ENCODE data around the gene GSDMA.
"Not testable (repeated sequence)": the region's sequence is repeated elsewhere in the genome, so short reads cannot be mapped to it uniquely, and the experiment has no call there.

The GSDMA gene

GRCh38 chr17:39929646-39930407 is 33.0 kb upstream of the GSDMA start:
- no peak for DNase-seq

- no peak for DNase-seq
Observed at GRCh38 chr17:39933912-39934311, 28.9 kb upstream of the GSDMA start.

GRCh38 chr17:39934324-39934723 is 28.5 kb upstream of the GSDMA start:
- no peak for DNase-seq

GRCh38 chr17:39935909-39936308 is 26.9 kb upstream of the GSDMA start:
- no peak for DNase-seq

GRCh38 chr17:39937447-39937846 is 25.4 kb upstream of the GSDMA start:
- no peak for DNase-seq

- DNase-seq, result no peak
Observed at GRCh38 chr17:39938140-39938869, 24.5 kb upstream of the GSDMA start.

- DNase-seq, result no peak
Observed at GRCh38 chr17:39939106-39939505, 23.7 kb upstream of the GSDMA start.

GRCh38 chr17:39939588-39940419 is 23.0 kb upstream of the GSDMA start:
- peak in 1 of 5 donors; percentile 75 for DNase-seq

GRCh38 chr17:39943702-39944392 is 19.0 kb upstream of the GSDMA start:
- no peak for DNase-seq

GRCh38 chr17:39944393-39944711 is 18.5 kb upstream of the GSDMA start:
- DNase-seq, result no peak

- no peak for DNase-seq
Observed at GRCh38 chr17:39946551-39947330, 16.1 kb upstream of the GSDMA start.

- not testable (repeated sequence) for DNase-seq
Observed at GRCh38 chr17:39948489-39948828, 14.3 kb upstream of the GSDMA start.

- DNase-seq, result no peak
Observed at GRCh38 chr17:39949028-39949427, 13.8 kb upstream of the GSDMA start.

- DNase-seq, result no peak
Observed at GRCh38 chr17:39950871-39951348, 11.9 kb upstream of the GSDMA start.

- DNase-seq, result no peak
Observed at GRCh38 chr17:39951924-39952679, 10.7 kb upstream of the GSDMA start.

GRCh38 chr17:39952680-39953470 is 9.9 kb upstream of the GSDMA start:
- DNase-seq, result peak; percentile 93 to 98 (median 97)

GRCh38 chr17:39953471-39953888 is 9.3 kb upstream of the GSDMA start:
- DNase-seq, result no peak

GRCh38 chr17:39954876-39955275 is 7.9 kb upstream of the GSDMA start:
- no peak for DNase-seq

- DNase-seq, result no peak
Observed at GRCh38 chr17:39955726-39956225, 7.0 kb upstream of the GSDMA start.

GRCh38 chr17:39960524-39961041 is 2.2 kb upstream of the GSDMA start:
- DNase-seq, result no peak

Measured in T-helper 1 cell (primary cell).